PC-3 (cell line): Measurements from ENCODE around the gene RSKR. TPM values are rescaled to one million over a fixed set of nuclear protein-coding genes. Genes with fewer than 3 reads are reported as not detected.
A peak's percentile ranks its signal among the peaks of the same experiment; 100 is the strongest.

ENCODE experiments used
- ATAC-seq: fragments of 200-7000 bp; cut with Tn5 transposase; 2 replicates; pipeline ENCODE4 v1.9.1; 2020; ENCODE audit warnings: mild to moderate bottlenecking, moderate library complexity
- BruUV-seq: library from RNA; stranded (reverse); fragments of 400-500 nt; replicated peaks from 2 replicates; lab custom pipeline; 2021; lab: Mats Ljungman, UMichigan
- CTCF ChIA-PET: fragments of 300-600 bp; sonication (Branson Sonifier 250); formaldehyde crosslinking; loops from one replicate; lab custom pipeline; 2022; ENCODE audit warnings: antibody characterized with exemption; lab: Charles Lee
- POLR2A ChIA-PET: fragments of 300-600 bp; sonication (Branson Sonifier 250); formaldehyde crosslinking; loops from one replicate; lab custom pipeline; 2022; ENCODE audit warnings: antibody characterized with exemption; ENCODE audit not compliant: unreplicated experiment; lab: Charles Lee
- DNase-seq: peaks from one replicate; pipeline ENCODE4 v3.0.0-alpha.2; 2015
- H2AFZ ChIP-seq: fragments of 300-600 bp; sonication (generic); 2 replicates; pipeline ENCODE4 v1.6.0; 2016; ENCODE audit warnings: antibody characterized with exemption, low read length
- H3F3A ChIP-seq: fragments of 300-600 bp; sonication (generic); one replicate; pipeline ENCODE4 v1.6.0; 2017; ENCODE audit warnings: antibody characterized with exemption, low read length, control low read depth, mild to moderate bottlenecking; ENCODE audit not compliant: unreplicated experiment
- H3K27ac ChIP-seq: fragments of 300-600 bp; sonication (generic); 2 replicates; pipeline ENCODE4 v1.5.1; 2016; ENCODE audit warnings: mild to moderate bottlenecking, low read length
- H3K27me3 ChIP-seq: fragments of 300-600 bp; sonication (generic); 2 replicates; pipeline ENCODE4 v1.6.1; 2016; ENCODE audit warnings: low read length, mixed read lengths
- H3K36me3 ChIP-seq: fragments of 300-600 bp; sonication (generic); 2 replicates; pipeline ENCODE4 v1.6.1; 2016; ENCODE audit warnings: low read depth, mixed run types, low read length, mixed read lengths
- H3K4me1 ChIP-seq: fragments of 300-600 bp; sonication (generic); 2 replicates; pipeline ENCODE4 v1.5.1; 2016; ENCODE audit warnings: low read length; ENCODE audit not compliant: insufficient read depth
- H3K4me2 ChIP-seq: fragments of 300-600 bp; sonication (generic); 2 replicates; pipeline ENCODE4 v1.6.0; 2016; ENCODE audit warnings: low read length
- H3K4me3 ChIP-seq: fragments of 300-600 bp; sonication (generic); 2 replicates; pipeline ENCODE4 v1.5.1; 2016; ENCODE audit warnings: mild to moderate bottlenecking, low read length, mixed read lengths
- H3K79me2 ChIP-seq: fragments of 300-600 bp; sonication (generic); 2 replicates; pipeline ENCODE4 v1.6.1; 2017; ENCODE audit warnings: low read length, mixed read lengths
- H3K9ac ChIP-seq: fragments of 300-600 bp; sonication (generic); 2 replicates; pipeline ENCODE4 v1.6.0; 2016; ENCODE audit warnings: mild to moderate bottlenecking, low read length
- H3K9me2 ChIP-seq: fragments of 300-600 bp; sonication (generic); replicated peaks from 2 replicates; pipeline ENCODE4 v1.6.1; 2016; ENCODE audit warnings: mixed run types, low read length, mixed read lengths
- H3K9me3 ChIP-seq: fragments of 300-600 bp; sonication (generic); 2 replicates; pipeline ENCODE4 v1.6.1; 2016; ENCODE audit warnings: low read length, mixed read lengths
- H4K20me1 ChIP-seq: fragments of 300-600 bp; sonication (generic); 2 replicates; pipeline ENCODE4 v1.6.1; 2016; ENCODE audit warnings: low read length, mixed read lengths
- CTCF ChIP-seq: fragments of 300-600 bp; sonication (generic); conservative IDR thresholded peaks from 2 replicates; pipeline ENCODE4 v1.5.1; 2017; ENCODE audit warnings: antibody characterized with exemption, low read depth, mild to moderate bottlenecking, low read length
- EZH2 ChIP-seq: fragments of 300-600 bp; sonication (generic); IDR thresholded peaks from one replicate; pipeline ENCODE4 v1.6.1; 2017; ENCODE audit warnings: antibody characterized with exemption, mild to moderate bottlenecking, low read length; ENCODE audit not compliant: unreplicated experiment
- EZH2phosphoT487 ChIP-seq: fragments of 300-600 bp; sonication (generic); IDR thresholded peaks from 2 replicates; pipeline ENCODE4 v1.6.1; 2018; ENCODE audit warnings: mild to moderate bottlenecking, antibody characterized with exemption, low read length, borderline replicate concordance
- intact Hi-C: fragments of 100-400 bp; cut with micrococcal nuclease; formaldehyde crosslinking; loops from 2 replicates; pipeline ENCODE4 v1.9.0; 2023
- total RNA-seq: library from RNA; depleted of rRNA; stranded (reverse); fragments of >200 nt; gene quantifications from 2 replicates; pipeline ENCODE4 v1.2.3, GENCODE V29; 2014

Gene RSKR
- total RNA-seq, 1 experiment from 2014 or later, result 7.2 TPM

- peaks cover 23% of the 10 kb centered on the region for H3K79me2 ChIP-seq
- BruUV-seq, result no TSS peak
- ChIA-PET CTCF (no interaction called here), POLR2A (interaction anchor here (0.6 to 0.7 kb wide), 2 partner anchors 12 to 530 kb away, joined by 3 read pairs; no protein-coding TSS in a partner anchor)
- no peak within 1 kb of the TSS for H3K27ac ChIP-seq
- ATAC-seq, result peak; percentile 96
- H3K9me3 ChIP-seq, result no peaks in the 10 kb centered on the region
- H3K4me2 ChIP-seq, result peak within 1 kb of the TSS; percentile 91
- H2AFZ ChIP-seq, result peak within 1 kb of the TSS; percentile 97
- H3K36me3 ChIP-seq, result no peaks in the 10 kb centered on the region; the same call in 1 of the 2 replicates
- H3K9me2 ChIP-seq, result no peaks in the 10 kb centered on the region
- intact Hi-C loops, result no loop called here
- no peaks in the 10 kb centered on the region for H4K20me1 ChIP-seq
- H3K9ac ChIP-seq, result peak within 1 kb of the TSS; percentile 83
- peaks cover 15% of the 10 kb centered on the region for H3K4me1 ChIP-seq
- H3K27me3 ChIP-seq, result no peaks in the 10 kb centered on the region
- H3K4me3 ChIP-seq, result peak within 1 kb of the TSS; percentile 98
- TF ChIP-seq EZH2phosphoT487 (no peak), CTCF (no peak), EZH2 (no peak)
- no peaks in the 10 kb centered on the region for H3F3A ChIP-seq
- DNase-seq, result peak; percentile 88
These were observed 42.4 kb downstream of the RSKR start, which contains the start of gene PIGS for GRCh38 chr17:28571361-28572122. Gene PIGS, minus strand, starts transcription at chr17:28571524. Its CDS starts 28 bp downstream, at chr17:28571496.

- CTCF ChIA-PET, result no interaction called here
- intact Hi-C loops, result no loop called here
- Histone ChIP-seq H3F3A (no peaks in the 10 kb centered on the region), H3K27ac (no peak overlapping the region), H3K9ac (peak overlapping the region; percentile 83), H3K79me2 (peaks cover 23% of the 10 kb centered on the region), H3K27me3 (no peaks in the 10 kb centered on the region), H3K9me3 (no peaks in the 10 kb centered on the region), H3K4me3 (peak overlapping the region; percentile 98), H3K4me1 (peaks cover 15% of the 10 kb centered on the region), H4K20me1 (no peaks in the 10 kb centered on the region), H3K9me2 (no peaks in the 10 kb centered on the region), H3K36me3 (no peaks in the 10 kb centered on the region; the same call in 1 of the 2 replicates), H3K4me2 (peak overlapping the region; percentile 91), H2AFZ (peak overlapping the region; percentile 97)
- ATAC-seq (peak; percentile 43), DNase-seq (peak; percentile 20)
- POLR2A ChIA-PET, result interaction anchor here (0.5 to 0.6 kb wide), 2 partner anchors 11 to 18 kb away, joined by 3 to 13 read pairs; no protein-coding TSS in a partner anchor
- BruUV-seq, result no TSS peak
- TF ChIP-seq EZH2phosphoT487 (no peak), EZH2 (no peak), CTCF (no peak)
These were observed 43.1 kb downstream of the RSKR start for GRCh38 chr17:28570716-28571360.
